ENCODE results near the gene CPLX3.

CPLX3 gene

GRCh38 chr15:74804935-74805334 lies 21.5 kb upstream of the CPLX3 start:
- no peak for DNase-seq

GRCh38 chr15:74807282-74807681 lies 19.1 kb upstream of the CPLX3 start:
- DNase-seq: no peak

- DNase-seq: no peak
Observed at GRCh38 chr15:74808078-74808839, 18.2 kb upstream of the CPLX3 start.

DNA sequence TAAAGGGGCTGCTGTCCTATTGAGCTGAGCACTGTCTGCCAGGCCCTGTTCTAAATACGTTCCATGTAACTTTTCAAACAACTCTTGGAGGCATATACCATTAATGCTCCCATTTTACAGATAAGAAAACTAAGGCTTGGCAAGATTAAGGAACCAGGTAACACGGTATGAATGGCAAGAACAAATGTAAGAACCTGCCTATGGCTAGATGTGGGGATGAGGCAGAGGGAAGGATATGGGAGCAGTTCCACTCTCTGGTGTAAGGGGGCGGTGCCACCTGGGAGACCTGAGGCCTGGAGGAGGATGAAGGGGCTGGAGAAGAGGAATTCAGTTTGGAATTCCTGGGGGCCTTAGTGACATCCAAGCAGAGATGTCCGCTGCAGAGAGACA lies 17.6 kb upstream of the CPLX3 start:
- no peak for DNase-seq

- DNase-seq: no peak
Observed at GRCh38 chr15:74809242-74809641, 17.2 kb upstream of the CPLX3 start.

DNA sequence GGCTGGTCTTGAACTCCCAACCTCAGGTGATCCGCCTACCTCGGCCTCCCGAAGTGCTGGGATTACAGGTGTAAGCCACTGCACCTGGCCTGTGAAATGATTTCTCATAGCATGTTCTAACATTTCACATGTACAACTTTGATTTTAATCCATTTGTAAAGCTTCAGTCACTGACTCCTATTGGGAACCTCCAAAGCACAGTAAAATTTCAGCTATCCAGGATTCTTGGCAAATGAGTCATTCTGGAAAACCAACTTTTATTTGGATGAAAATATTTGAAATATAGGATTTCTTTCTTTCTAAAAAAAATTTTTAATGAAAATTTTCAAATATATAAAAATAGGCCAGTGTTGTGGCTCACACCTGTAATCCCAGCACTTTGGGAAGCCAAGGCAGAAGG lies 16.5 kb upstream of the CPLX3 start:
- DNase-seq: no peak

DNA sequence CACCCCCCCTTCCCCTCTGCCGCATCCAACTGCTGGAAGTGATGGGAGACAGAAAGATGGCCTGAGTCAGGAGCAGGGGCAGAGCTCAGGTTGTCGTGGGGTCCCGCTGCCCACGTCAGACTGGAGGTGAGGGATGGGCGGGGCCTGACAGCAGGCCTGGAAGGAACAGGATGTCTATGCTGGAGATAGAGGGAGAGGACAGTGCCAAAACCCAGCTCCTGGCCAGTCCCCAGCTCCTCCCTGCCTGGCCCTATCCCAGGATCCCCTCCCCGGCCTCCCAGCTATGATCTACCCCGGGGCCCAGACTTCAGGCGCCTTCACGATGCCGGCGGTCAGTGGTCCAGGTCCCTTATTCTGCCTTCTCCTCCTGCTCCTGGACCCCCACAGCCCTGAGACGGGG lies 13.9 kb upstream of the CPLX3 start, which contains the start of gene LMAN1L:
TSS of gene LMAN1L (plus strand) at position 303 of the 400 bp plus-strand sequence. CDS start at position 323, 20 bp downstream.
- DNase-seq: no peak

DNA sequence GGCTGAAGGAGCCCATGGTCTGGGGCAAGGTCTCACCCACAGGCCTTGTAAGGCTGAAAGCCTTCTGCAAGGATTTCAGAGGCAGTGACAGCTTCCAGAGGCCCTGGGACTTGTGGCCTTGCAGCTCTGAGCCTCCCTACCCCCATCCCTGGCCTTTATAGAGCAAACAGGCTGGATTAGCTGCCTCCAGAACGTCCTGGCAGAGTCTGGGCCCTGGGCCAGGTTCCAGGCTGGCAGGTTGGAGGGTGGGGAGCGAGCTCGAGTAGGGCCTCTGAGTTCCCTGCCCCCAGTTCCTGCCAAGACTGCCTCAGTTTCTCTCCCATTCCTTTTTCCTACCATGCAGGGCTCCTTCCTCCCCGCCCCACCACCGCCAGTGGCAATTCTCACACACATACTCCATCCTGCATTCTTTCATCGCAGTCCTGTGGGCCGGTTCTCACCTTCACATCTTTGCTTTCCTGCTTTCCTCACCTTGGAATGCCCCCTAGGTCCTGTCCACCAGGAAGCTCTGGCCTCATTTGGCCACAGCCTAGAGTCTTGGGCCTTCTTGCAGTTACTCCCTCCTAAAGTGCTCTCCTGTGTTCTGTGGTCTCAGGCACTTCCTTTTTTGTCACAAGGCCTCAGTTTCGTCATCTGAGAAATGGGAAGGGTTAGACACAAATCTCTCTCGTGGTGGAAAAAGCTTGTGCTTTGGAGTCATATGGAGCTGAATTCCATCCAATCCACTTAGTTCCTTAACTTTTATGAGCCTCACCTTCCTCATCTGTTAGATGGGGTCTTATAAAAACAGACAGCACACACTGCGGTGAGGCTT lies 11.1 kb upstream of the CPLX3 start:
- DNase-seq: no peak

DNA sequence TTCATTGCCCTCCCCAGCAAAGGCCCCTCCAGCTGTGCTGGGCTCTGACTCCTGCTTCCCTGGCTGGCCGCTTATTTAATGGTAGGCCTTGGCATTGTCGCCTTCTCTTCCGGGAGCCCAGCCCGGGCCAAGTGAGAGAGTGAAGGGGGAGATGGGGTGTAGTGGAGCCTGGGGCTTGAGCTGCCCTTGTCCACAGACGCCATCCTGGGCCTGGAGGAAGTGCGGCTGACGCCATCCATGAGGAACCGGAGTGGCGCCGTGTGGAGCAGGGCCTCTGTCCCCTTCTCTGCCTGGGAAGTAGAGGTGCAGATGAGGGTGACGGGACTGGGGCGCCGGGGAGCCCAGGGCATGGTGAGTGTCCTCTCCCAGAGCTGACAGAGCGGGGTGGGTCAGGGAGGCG lies 10.5 kb upstream of the CPLX3 start:
- no peak for DNase-seq

GRCh38 chr15:74816624-74817369 lies 9.6 kb upstream of the CPLX3 start:
- no peak for DNase-seq

DNA sequence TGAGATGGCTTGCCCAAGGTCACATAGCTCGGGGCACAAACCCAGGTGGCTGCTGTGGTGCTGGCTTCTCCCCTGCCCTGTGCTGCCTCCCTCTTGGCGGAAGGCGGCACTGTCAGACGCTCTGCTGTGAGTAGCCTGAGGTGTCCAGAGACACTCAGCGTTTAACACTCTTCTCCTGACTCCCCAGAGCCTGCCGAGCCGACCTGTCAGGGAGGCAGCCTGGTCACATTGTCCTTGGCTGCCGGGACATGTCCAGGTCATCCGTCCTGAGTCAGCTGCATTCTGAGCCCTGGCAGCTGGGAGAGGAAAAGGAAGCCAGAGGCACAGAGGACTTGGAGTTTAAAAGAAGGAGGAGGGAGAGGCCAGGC lies 9.1 kb upstream of the CPLX3 start:
- no peak for DNase-seq

GRCh38 chr15:74820056-74820455 lies 6.4 kb upstream of the CPLX3 start:
- no peak for DNase-seq

- DNase-seq: no peak
Observed at GRCh38 chr15:74821091-74821789, 5.2 kb upstream of the CPLX3 start.

- DNase-seq: no peak
Observed at GRCh38 chr15:74821790-74822158, 4.7 kb upstream of the CPLX3 start.

DNA sequence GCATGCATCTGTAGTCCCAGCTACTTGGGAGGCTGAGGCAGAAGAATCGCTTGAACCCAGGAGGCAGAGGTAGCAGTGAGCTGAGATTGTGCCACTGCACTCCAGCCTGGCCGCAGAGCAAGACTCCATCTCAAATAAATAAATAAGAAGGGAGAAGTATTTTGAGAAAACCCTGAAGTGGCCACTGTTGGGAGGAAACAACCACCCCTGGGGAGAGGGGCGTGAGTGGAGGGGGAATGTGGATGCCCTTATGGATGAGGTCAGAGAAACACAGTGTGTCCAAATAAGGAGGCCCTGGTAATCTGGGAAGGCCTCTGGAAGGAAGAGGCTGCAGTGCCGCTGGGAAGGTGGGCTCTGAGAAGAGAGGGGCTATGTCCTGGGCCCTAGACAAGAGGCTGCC lies 4.2 kb upstream of the CPLX3 start:
- DNase-seq: no peak

DNA sequence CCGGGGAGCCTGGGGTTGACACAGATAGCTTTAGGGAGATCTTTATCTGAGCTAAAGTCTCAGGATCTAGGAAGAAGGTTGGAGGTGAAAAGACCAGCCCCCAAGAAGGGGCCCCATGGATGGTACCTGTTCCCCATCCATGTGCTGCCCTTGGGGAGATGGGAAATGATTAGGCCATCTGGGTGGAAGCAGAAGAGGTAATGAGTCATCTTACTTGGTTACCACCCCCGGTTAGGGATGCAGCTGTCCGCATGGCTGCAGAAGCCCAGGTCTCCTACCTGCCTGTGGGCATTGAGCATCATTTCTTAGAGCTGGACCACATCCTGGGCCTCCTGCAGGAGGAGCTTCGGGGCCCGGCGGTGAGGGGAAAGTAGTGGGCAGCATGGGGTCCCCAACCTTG lies 3.1 kb upstream of the CPLX3 start:
- no peak for DNase-seq

DNA sequence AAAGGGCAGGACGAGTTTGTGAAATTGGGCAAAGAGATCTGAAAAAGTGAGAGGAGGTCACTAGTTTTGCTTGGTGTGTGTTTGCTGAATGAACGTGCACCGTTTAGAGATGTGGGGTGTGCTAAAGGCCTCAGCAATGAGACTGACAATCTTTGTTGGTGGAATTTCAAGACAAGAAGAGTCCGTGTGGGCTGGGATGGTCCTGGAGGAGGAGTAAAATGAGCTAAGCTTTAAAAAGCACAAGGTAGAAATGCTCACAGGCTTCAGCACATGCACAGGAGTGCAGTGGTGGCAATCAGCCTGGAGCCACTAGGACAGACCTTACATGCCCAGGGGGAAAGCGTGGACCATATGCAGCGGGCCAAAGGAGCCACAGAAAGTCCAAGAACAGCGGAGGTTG lies 1.5 kb upstream of the CPLX3 start:
- no peak for DNase-seq

- DNase-seq: no peak
Observed at GRCh38 chr15:74825866-74826265, 561 bp upstream of the CPLX3 start.

DNA sequence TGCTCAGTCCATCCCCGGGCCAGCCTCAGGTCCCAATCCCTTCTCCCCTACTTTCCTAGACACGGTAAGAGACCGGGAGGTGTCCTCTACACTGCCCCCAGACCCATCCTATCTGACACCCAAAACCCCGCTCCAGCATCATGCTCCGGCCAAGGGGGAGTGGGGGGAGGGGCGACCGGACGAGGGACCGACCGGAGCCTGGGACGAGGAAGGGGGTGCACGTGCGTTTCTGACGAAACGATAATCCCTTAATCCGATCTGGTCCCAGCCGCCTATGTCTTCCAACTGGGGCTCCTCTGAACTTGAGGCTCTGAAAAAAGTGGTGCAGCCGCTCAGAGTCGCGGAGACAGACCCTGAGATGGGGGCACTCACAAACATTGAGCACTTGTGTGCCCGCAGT lies 494 bp downstream of the CPLX3 start:
- DNase-seq: no peak

GRCh38 chr15:74827614-74828013 lies 1.2 kb downstream of the CPLX3 start:
- DNase-seq: no peak

DNA sequence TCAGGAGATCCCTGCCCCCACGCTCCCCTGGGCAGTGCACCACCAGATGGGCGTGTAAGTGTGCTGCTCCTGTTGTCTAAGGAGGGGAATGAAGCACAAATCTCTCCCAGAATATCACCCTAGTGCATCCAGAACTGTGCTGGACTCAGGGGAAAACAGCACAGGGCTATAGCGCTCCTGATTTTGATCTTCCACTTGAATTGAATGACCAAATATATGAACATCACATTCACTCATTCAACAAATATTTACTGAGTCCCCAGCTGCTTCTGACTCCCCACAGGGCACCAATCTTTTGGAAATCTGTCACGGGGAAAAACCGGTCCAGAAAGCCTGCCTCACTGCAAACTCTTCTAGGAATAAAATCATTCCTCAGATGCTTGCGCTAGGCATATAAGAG lies 2.4 kb downstream of the CPLX3 start:
- no peak for DNase-seq

DNA sequence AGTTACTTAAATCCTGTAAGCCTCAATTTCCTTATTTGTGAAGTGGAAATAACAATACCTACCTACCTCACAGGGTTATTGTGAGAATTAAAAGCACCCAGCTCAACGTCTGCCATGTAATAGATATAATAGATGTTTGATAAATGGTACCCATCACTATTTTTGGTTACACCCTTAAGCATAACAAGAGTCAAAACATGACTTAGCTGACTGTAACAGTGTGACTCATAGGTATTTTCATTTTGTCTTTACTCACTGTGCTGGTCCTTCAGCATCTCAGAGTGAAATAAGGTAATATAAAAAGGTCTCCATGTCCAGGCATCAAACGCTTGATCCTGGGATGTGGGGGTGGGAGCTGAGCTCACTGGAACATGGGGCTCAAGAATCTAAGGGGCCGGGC lies 3.1 kb downstream of the CPLX3 start:
- DNase-seq: no peak

DNA sequence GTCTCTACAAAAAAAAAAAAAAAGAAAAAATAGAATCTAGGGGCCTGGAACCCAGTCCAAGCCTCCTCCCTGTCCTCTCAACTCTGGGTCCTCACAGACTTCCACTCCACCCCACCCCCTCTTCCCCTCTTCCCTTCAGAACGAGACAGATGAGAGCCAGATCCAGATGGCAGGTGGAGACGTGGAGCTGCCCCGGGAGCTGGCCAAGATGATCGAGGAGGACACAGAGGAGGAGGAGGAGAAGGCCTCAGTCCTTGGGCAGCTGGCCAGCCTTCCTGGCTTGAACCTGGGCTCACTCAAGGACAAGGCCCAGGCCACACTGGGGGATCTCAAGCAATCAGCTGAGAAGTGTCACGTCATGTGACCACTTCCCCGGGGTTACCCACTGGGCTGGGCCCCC lies 3.6 kb downstream of the CPLX3 start:
- no peak for DNase-seq

All from left hindlimb (tissue), 1 donor.